Kidney capillary endothelial cell (primary cell): ENCODE results near the gene BIRC7.
A peak's percentile ranks its signal among the peaks of the same experiment; 100 is the strongest.
"Not testable (repeated sequence)": the region's sequence is repeated elsewhere in the genome, so short reads cannot be mapped to it uniquely, and the experiment has no call there.

Experiments used
- DNase-seq: peaks from one replicate; pipeline ENCODE4 v3.0.0-alpha.2; 2018; ENCODE audit warnings: low spot score

Gene BIRC7

GRCh38 chr20:63208346-63208909 is 27.3 kb upstream of the BIRC7 start:
- DNase-seq, result no peak

GRCh38 chr20:63210011-63210605 is 25.6 kb upstream of the BIRC7 start:
- DNase-seq, result no peak

GRCh38 chr20:63212393-63212730 is 23.3 kb upstream of the BIRC7 start:
- DNase-seq, result no peak

GRCh38 chr20:63212792-63213191 is 22.9 kb upstream of the BIRC7 start:
- no peak for DNase-seq

- DNase-seq, result no peak
Observed at GRCh38 chr20:63214514-63214913, 21.2 kb upstream of the BIRC7 start.

- DNase-seq, result peak; percentile 61
Observed at GRCh38 chr20:63215101-63216040, 20.3 kb upstream of the BIRC7 start.

GRCh38 chr20:63216041-63216848 is 19.5 kb upstream of the BIRC7 start, which contains the start of gene YTHDF1:
YTHDF1 (minus strand) TSS chr20:63216131; CDS start chr20:63215892, 239 bp downstream.
- DNase-seq, result peak; percentile 93

GRCh38 chr20:63216849-63217471 is 18.7 kb upstream of the BIRC7 start:
- no peak for DNase-seq

GRCh38 chr20:63217706-63218105 is 18.0 kb upstream of the BIRC7 start:
- DNase-seq, result no peak

GRCh38 chr20:63218701-63219446 is 16.8 kb upstream of the BIRC7 start:
- no peak for DNase-seq

- DNase-seq, result no peak
Observed at GRCh38 chr20:63219447-63219821, 16.3 kb upstream of the BIRC7 start.

- DNase-seq, result no peak
Observed at GRCh38 chr20:63219866-63220521, 15.7 kb upstream of the BIRC7 start.

- DNase-seq, result no peak
Observed at GRCh38 chr20:63220696-63221399, 14.9 kb upstream of the BIRC7 start.

GRCh38 chr20:63221400-63222053 is 14.2 kb upstream of the BIRC7 start:
- DNase-seq, result not testable (repeated sequence)

GRCh38 chr20:63222541-63222940 is 13.2 kb upstream of the BIRC7 start:
- no peak for DNase-seq

GRCh38 chr20:63223121-63223825 is 12.4 kb upstream of the BIRC7 start:
- peak; percentile 24 for DNase-seq

- DNase-seq, result no peak
Observed at GRCh38 chr20:63223826-63224207, 11.9 kb upstream of the BIRC7 start.

- peak; percentile 20 for DNase-seq
Observed at GRCh38 chr20:63224412-63225081, 11.2 kb upstream of the BIRC7 start.
